Keratinocyte (primary cell): Measurements from ENCODE around the gene MXD3.

Experiments used
- CTCF ChIP-seq, 3 experiments: IDR thresholded peaks in 1 of 3; conservative IDR thresholded peaks in 1 of 3; optimal IDR thresholded peaks in 1 of 3; 2 replicates in 2 of 3; 3 replicates in 1 of 3; pipeline versions ENCODE3 to v1.5.1; 2011; ENCODE audit warnings: low read length in 3 of 3, mild to moderate bottlenecking in 3 of 3, moderate library complexity in 2 of 3, control low read depth in 1 of 3, inconsistent platforms in 1 of 3; ENCODE audit not compliant: insufficient read depth in 2 of 3; ENCODE audit errors: extremely low read depth in 1 of 3
- EZH2 ChIP-seq: IDR thresholded peaks from one replicate; pipeline ENCODE4 v1.6.1; 2012; ENCODE audit warnings: inconsistent platforms, mild to moderate bottlenecking, low read length, moderate library complexity

- TF ChIP-seq CTCF (optimal IDR thresholded peaks at IDR 0.05 in 1 of 3, IDR thresholded peaks at IDR 0.05 in 1 of 3, conservative IDR thresholded peaks at IDR 0.05 in 1 of 3; ENCODE audit: extremely low read depth in 1 of 3, insufficient read depth in 2 of 3, low read length in 3 of 3) (no peak), EZH2 (no peak)
Observed at GRCh38 chr5:177344891-177345290, 33.2 kb upstream of the MXD3 start.
